IMR-90 (cell line): ENCODE measurements around the gene MINK1. TPM values are rescaled to one million over a fixed set of nuclear protein-coding genes. Genes with fewer than 3 reads are reported as not detected.

Source experiments
- ATAC-seq: fragments of 200-7000 bp; cut with Tn5 transposase; 2 replicates; pipeline ENCODE4 v1.9.1; 2020; ENCODE audit warnings: low read depth, mild to moderate bottlenecking, moderate library complexity
- BruUV-seq: library from RNA; stranded (reverse); fragments of 400-500 nt; replicated peaks from 2 replicates; lab custom pipeline; 2021; lab: Mats Ljungman, UMichigan
- CTCF ChIA-PET: fragments of 300-600 bp; formaldehyde crosslinking; extraction: SDS; loops from one replicate; lab custom pipeline; 2021; ENCODE audit warnings: antibody characterized with exemption; lab: Yijun Ruan, JAX
- POLR2A ChIA-PET: fragments of 300-600 bp; sonication (Branson Sonifier 250); formaldehyde crosslinking; loops from one replicate; lab custom pipeline; 2022; ENCODE audit warnings: antibody characterized with exemption; ENCODE audit not compliant: unreplicated experiment; lab: Charles Lee
- DNase-seq: peaks from one replicate; pipeline ENCODE4 v3.0.0; 2013
- H2AFZ ChIP-seq: replicated peaks from 2 replicates; pipeline ENCODE3; 2013; ENCODE audit warnings: low read length, mild to moderate bottlenecking; ENCODE audit not compliant: poor library complexity
- H2AK5ac ChIP-seq: 2 replicates; pipeline ENCODE4 v1.6.1; 2013; ENCODE audit warnings: low read depth, low read length, inconsistent platforms
- H2AK9ac ChIP-seq: replicated peaks from 2 replicates; pipeline ENCODE3; 2013; ENCODE audit warnings: mild to moderate bottlenecking, low read depth, low read length, moderate library complexity; ENCODE audit not compliant: poor library complexity
- H2BK120ac ChIP-seq: 2 replicates; pipeline ENCODE4 v1.6.1; 2013; ENCODE audit warnings: low read depth, low read length, inconsistent platforms
- H2BK15ac ChIP-seq: 3 replicates; pipeline ENCODE4 v1.6.1; 2013; ENCODE audit warnings: low read depth, low read length, inconsistent platforms
- H2BK20ac ChIP-seq: 2 replicates; pipeline ENCODE4 v1.6.1; 2013; ENCODE audit warnings: low read depth, mild to moderate bottlenecking, inconsistent platforms, low read length, moderate library complexity
- H2BK5ac ChIP-seq: 2 replicates; pipeline ENCODE4 v1.6.1; 2013; ENCODE audit warnings: mild to moderate bottlenecking, low read depth, low read length, inconsistent platforms; ENCODE audit not compliant: poor library complexity, severe bottlenecking
- H3K14ac ChIP-seq: replicated peaks from 2 replicates; pipeline ENCODE4 v1.6.1; 2013; ENCODE audit warnings: low read depth, low read length, inconsistent platforms
- H3K18ac ChIP-seq: 2 replicates; pipeline ENCODE4 v1.6.1; 2013; ENCODE audit warnings: low read depth, low read length, control low read depth
- H3K23ac ChIP-seq: 2 replicates; pipeline ENCODE4 v1.6.1; 2013; ENCODE audit warnings: low read depth, low read length, inconsistent platforms
- H3K27ac ChIP-seq: 2 replicates; pipeline ENCODE4 v1.5.1; 2013; ENCODE audit warnings: mild to moderate bottlenecking, control low read depth, low read length; ENCODE audit not compliant: insufficient read depth
- H3K27me3 ChIP-seq: 2 replicates; pipeline ENCODE4 v1.6.1; 2013; ENCODE audit warnings: low read length; ENCODE audit not compliant: control insufficient read depth, insufficient read depth
- H3K36me3 ChIP-seq: 2 replicates; pipeline ENCODE4 v1.6.1; 2013; ENCODE audit warnings: low read length, mixed read lengths; ENCODE audit not compliant: control insufficient read depth, insufficient read depth
- H3K4ac ChIP-seq: 2 replicates; pipeline ENCODE4 v1.6.1; 2013; ENCODE audit warnings: low read depth, low read length, inconsistent platforms
- H3K4me1 ChIP-seq: 2 replicates; pipeline ENCODE4 v1.6.1; 2013; ENCODE audit warnings: low read length, mixed read lengths; ENCODE audit not compliant: control insufficient read depth, insufficient read depth
- H3K4me2 ChIP-seq: 2 replicates; pipeline ENCODE4 v1.6.1; 2013; ENCODE audit warnings: low read depth, mild to moderate bottlenecking, control low read depth, low read length, moderate library complexity
- H3K4me3 ChIP-seq: 2 replicates; pipeline ENCODE4 v1.5.1; 2013; ENCODE audit warnings: low read depth, mild to moderate bottlenecking, control low read depth, low read length, moderate library complexity; ENCODE audit not compliant: insufficient read depth
- H3K56ac ChIP-seq: 2 replicates; pipeline ENCODE4 v1.6.1; 2013; ENCODE audit warnings: low read length, inconsistent platforms; ENCODE audit not compliant: insufficient read depth; ENCODE audit errors: extremely low read depth
- H3K79me1 ChIP-seq, 2 experiments: 2 replicates each; pipeline ENCODE4 v1.6.1; 2013; ENCODE audit warnings: low read length in 2 of 2, inconsistent platforms in 1 of 2, low read depth in 1 of 2
- H3K9ac ChIP-seq: 2 replicates; pipeline ENCODE4 v1.6.1; 2013; ENCODE audit warnings: low read depth, low read length, control low read depth
- H3K9me1 ChIP-seq: 2 replicates; pipeline ENCODE4 v1.6.1; 2013; ENCODE audit warnings: low read length, inconsistent platforms; ENCODE audit not compliant: insufficient read depth
- H3K9me3 ChIP-seq: 2 replicates; pipeline ENCODE4 v1.6.1; 2013; ENCODE audit warnings: low read length; ENCODE audit not compliant: control insufficient read depth, insufficient read depth
- H4K20me1 ChIP-seq: 2 replicates; pipeline ENCODE4 v1.6.1; 2013; ENCODE audit warnings: low read length, inconsistent platforms; ENCODE audit not compliant: insufficient read depth
- H4K5ac ChIP-seq: 2 replicates; pipeline ENCODE4 v1.6.1; 2013; ENCODE audit warnings: mild to moderate bottlenecking, low read depth, low read length, control low read depth
- H4K8ac ChIP-seq, 2 experiments: 2 replicates each; pipeline ENCODE4 v1.6.1; 2013; ENCODE audit warnings: low read depth in 2 of 2, low read length in 2 of 2, control low read depth in 1 of 2, inconsistent platforms in 1 of 2
- H4K91ac ChIP-seq: 2 replicates; pipeline ENCODE4 v1.6.1; 2013; ENCODE audit warnings: low read depth, low read length, inconsistent platforms; ENCODE audit not compliant: insufficient read depth
- CHD1 ChIP-seq: IDR thresholded peaks from 2 replicates; pipeline ENCODE4 v1.6.1; 2012; ENCODE audit warnings: low read depth, low read length, improper control_type of control experiment
- MAFK ChIP-seq: IDR thresholded peaks from 2 replicates; pipeline ENCODE4 v1.6.1; 2012; ENCODE audit warnings: low read depth, low read length, improper control_type of control experiment
- MXI1 ChIP-seq: IDR thresholded peaks from 2 replicates; pipeline ENCODE4 v1.6.1; 2012; ENCODE audit warnings: low read depth, mild to moderate bottlenecking, low read length, moderate library complexity, borderline replicate concordance
- RAD21 ChIP-seq: IDR thresholded peaks from 2 replicates; pipeline ENCODE4 v1.6.1; 2012; ENCODE audit warnings: low read length, improper control_type of control experiment
- USF2 ChIP-seq: fragments of 150-350 bp; IDR thresholded peaks from 2 replicates; pipeline ENCODE4 v1.6.1; 2017; ENCODE audit warnings: mild to moderate bottlenecking, antibody characterized with exemption, low read length, low read depth
- WGBS, 2 experiments: methylation state at CpG; one replicate each; pipeline versions ENCODE4 v1.1.5 to v1.1.7; 2013; ENCODE audit warnings: missing lambda C conversion rate in 2 of 2; ENCODE audit not compliant: insufficient read length in 1 of 2; ENCODE audit errors: extremely low coverage in 2 of 2; 5-methylcytosine and 5-hydroxymethylcytosine counted together
- dilution Hi-C: fragments of 300-500 bp; cut with HindIII; formaldehyde crosslinking; loops from one replicate; pipeline ENCODE4 v1.14.3; 2018; ENCODE audit warnings: low sequenced_read_pairs; ENCODE audit not compliant: unreplicated experiment
- in situ Hi-C: fragments of 300-500 bp; cut with MboI; formaldehyde crosslinking; loops from 3 replicates; pipeline ENCODE4 v1.14.3; 2019; ENCODE audit warnings: low sequenced_read_pairs, inconsistent platforms, mixed read lengths
- intact Hi-C: fragments of 100-400 bp; cut with micrococcal nuclease; formaldehyde crosslinking; loops from 2 replicates; pipeline ENCODE4 v1.10.0; 2022
- polyA plus RNA-seq, 3 experiments: library from polyadenylated mRNA; depleted of rRNA; stranded (reverse); fragments of >200 nt; gene quantifications; 2 replicates each; pipeline ENCODE4 v1.2.3, GENCODE V29; 2012; ENCODE audit warnings: low replicate concordance in 1 of 3
- total RNA-seq: library from RNA; depleted of rRNA; stranded (reverse); fragments of >200 nt; gene quantifications from 2 replicates; pipeline ENCODE4 v1.2.3, GENCODE V29; 2012

The MINK1 gene
- total and polyA plus RNA-seq, 2 of the 4 experiments (the other 2 are of a cell fraction), result 12.2 to 40.9 TPM

GRCh38 chr17:4796552-4796920 lies 36.6 kb upstream of the MINK1 start:
- intact Hi-C loops, result no loop called here
- Histone ChIP-seq H3K4me3 (peak overlapping the region; percentile 66), H3K9me3 (no peaks in the 10 kb centered on the region), H2AK5ac (peak overlapping the region; percentile 96), H4K5ac (peak overlapping the region; percentile 66), H2BK15ac (no peak overlapping the region), H4K20me1 (peaks cover 3% of the 10 kb centered on the region; the same call in 1 of the 2 replicates), H4K8ac (peak overlapping the region; percentile 77 to 98), H3K4me2 (peak overlapping the region; percentile 57), H4K91ac (peak overlapping the region; percentile 90; the same call in 1 of the 2 replicates), H2BK120ac (peak overlapping the region; percentile 64; the same call in 1 of the 2 replicates), H3K4ac (peak overlapping the region; percentile 96), H2AK9ac (peak overlapping the region; percentile 100), H3K14ac (peak overlapping the region; percentile 100; the same call in 1 of the 2 replicates), H3K9ac (peak overlapping the region; percentile 88), H3K27me3 (no peaks in the 10 kb centered on the region), H3K9me1 (peaks cover 7% of the 10 kb centered on the region), H2BK5ac (peak overlapping the region; percentile 79), H3K4me1 (no peaks in the 10 kb centered on the region), H3K79me1 (peaks cover 11 to 28% of the 10 kb centered on the region in 2 experiments; a peak in 3 of 4 replicates), H3K36me3 (peaks cover 17% of the 10 kb centered on the region), H2BK20ac (no peak overlapping the region), H3K56ac (peak overlapping the region; percentile 94), H3K23ac (peak overlapping the region; percentile 94; the same call in 1 of the 2 replicates), H3K18ac (no peak overlapping the region), H3K27ac (peak overlapping the region; percentile 71), H2AFZ (peak overlapping the region; percentile 95)
- CTCF ChIA-PET, result interaction anchor here (1.4 kb wide), 1 partner anchor 10 kb away, joined by 5 read pairs; the partner anchor contains the start of gene PLD2
- no TSS peak for BruUV-seq
- in situ Hi-C loops, result no loop called here
- dilution Hi-C loops, result no loop called here
- no CpG with 5 or more reads among the region's 7 CpGs for WGBS, 2 experiments
- POLR2A ChIA-PET, result interaction anchor here (0.7 kb wide), 1 partner anchor 27 kb away, joined by 3 read pairs; no protein-coding TSS in a partner anchor
- DNase-seq, result peak; percentile 35
- TF ChIP-seq USF2 (no peak), CHD1 (no peak), RAD21 (no peak), MAFK (no peak), MXI1 (0 out of 2 replicates have a peak, but pooled peaks have one; percentile 55)
- ATAC-seq, result peak; percentile 84
